Measurements from ENCODE around the gene AACS. TPM values are rescaled to one million over a fixed set of nuclear protein-coding genes. Genes with fewer than 3 reads are reported as not detected.

Gene AACS
- total RNA-seq, 1 donor: 12.0 TPM

DNA sequence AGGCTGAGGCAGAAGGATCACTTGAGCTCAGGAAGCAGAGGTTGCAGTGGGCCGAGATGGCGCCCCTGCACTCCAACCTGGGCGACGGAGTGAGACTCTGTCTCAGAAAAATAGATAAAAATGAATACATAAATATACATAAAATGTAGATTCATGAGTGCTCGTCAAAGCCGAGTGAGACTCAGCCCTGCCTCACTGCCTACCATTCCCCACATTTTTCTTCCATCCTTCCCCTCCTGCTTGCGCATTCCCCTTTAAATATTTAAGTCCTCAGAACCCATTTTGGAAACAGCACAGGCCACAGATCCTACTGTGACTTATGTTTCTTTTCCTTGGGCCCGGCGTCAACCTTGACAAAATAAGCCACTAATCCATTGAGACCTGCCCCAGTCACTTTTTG lies 31.9 kb upstream of the AACS start:
- H3K4me3 ChIP-seq (ENCODE audit: low read depth, low read length): no peak overlapping the region
- TF ChIP-seq, protein P1, sequence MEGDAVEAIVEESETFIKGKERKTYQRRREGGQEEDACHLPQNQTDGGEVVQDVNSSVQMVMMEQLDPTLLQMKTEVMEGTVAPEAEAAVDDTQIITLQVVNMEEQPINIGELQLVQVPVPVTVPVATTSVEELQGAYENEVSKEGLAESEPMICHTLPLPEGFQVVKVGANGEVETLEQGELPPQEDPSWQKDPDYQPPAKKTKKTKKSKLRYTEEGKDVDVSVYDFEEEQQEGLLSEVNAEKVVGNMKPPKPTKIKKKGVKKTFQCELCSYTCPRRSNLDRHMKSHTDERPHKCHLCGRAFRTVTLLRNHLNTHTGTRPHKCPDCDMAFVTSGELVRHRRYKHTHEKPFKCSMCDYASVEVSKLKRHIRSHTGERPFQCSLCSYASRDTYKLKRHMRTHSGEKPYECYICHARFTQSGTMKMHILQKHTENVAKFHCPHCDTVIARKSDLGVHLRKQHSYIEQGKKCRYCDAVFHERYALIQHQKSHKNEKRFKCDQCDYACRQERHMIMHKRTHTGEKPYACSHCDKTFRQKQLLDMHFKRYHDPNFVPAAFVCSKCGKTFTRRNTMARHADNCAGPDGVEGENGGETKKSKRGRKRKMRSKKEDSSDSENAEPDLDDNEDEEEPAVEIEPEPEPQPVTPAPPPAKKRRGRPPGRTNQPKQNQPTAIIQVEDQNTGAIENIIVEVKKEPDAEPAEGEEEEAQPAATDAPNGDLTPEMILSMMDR (IDR thresholded peaks at IDR 0.05; ENCODE audit: insufficient read depth, low read length): no peak
- DNase-seq (ENCODE audit: low read depth): no peak

GRCh38 chr12:125038976-125039625 lies 26.1 kb upstream of the AACS start:
- H3K4me3 ChIP-seq (ENCODE audit: low read depth, low read length): no peak overlapping the region
- TF ChIP-seq, protein P1 (IDR thresholded peaks at IDR 0.05; ENCODE audit: insufficient read depth, low read length): no peak
- no peak for DNase-seq (ENCODE audit: low read depth)

GRCh38 chr12:125049093-125049458 lies 16.2 kb upstream of the AACS start:
- TF ChIP-seq, protein P1 (IDR thresholded peaks at IDR 0.05; ENCODE audit: insufficient read depth, low read length): no peak
- peak overlapping the region; percentile 68 for H3K4me3 ChIP-seq (ENCODE audit: low read depth, low read length)
- no peak for DNase-seq (ENCODE audit: low read depth)

DNA sequence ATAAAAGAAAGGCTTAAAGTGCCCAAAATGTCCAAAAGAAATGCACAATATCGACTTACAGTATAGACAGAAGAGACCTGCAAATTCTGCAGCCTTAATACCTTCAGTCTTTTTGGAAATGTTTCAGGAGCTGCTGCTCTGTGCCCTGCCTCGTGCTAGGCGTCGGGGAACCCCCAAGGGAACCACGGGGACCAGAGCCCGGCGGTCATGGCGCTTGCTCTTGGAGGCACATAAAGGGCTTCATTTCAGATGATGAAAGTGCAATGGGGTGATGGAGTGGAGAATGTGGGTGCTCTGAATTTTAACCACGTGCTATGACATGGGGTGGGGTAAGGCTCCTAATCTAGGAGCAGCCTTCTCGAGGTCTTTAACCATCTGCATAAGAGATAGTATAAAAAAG lies 14.8 kb upstream of the AACS start:
- H3K4me3 ChIP-seq (ENCODE audit: low read depth, low read length): no peak overlapping the region
- TF ChIP-seq, protein P1 (IDR thresholded peaks at IDR 0.05; ENCODE audit: insufficient read depth, low read length): no peak
- DNase-seq (ENCODE audit: low read depth): no peak

DNA sequence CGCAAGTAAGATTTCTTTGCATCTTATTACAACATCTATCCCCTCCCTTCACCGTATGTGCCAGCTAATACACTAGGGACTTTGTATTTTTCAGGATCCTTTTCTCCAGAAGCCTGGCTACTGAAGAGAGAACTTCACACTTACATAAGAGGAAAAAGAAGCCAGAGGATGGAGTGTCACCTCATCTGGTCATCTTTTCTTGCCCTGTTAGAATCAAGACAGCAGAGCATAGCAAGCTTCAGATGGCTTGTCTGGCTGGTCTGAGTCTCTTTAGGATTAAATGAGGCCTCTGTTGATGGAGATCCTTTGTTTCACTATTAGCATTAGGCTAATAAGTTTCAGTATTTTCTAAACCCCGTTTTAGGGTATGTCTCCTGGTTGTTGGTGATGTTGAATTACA lies 14.4 kb upstream of the AACS start:
- DNase-seq (ENCODE audit: low read depth): no peak
- TF ChIP-seq, protein P1 (IDR thresholded peaks at IDR 0.05; ENCODE audit: insufficient read depth, low read length): no peak
- no peak overlapping the region for H3K4me3 ChIP-seq (ENCODE audit: low read depth, low read length)

DNA sequence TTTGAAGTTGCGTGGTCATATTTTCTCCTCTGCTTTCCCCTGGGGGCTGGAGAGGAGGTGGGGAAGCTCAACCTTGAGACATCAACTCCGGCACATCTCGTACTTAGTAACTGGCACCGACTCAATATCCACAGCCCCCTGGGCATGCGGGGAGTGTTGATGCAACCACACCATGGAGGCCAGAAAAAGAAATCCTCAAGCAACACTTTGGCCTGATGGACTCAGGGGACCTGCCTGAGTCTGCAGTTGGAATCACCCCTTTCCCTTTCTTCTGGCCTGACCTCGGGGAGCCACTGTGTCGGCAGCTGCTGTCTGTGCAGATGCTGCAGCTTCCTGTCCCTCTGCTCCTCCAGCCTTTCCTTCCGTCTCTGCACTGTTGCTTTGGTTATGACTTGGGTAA lies 11.4 kb upstream of the AACS start:
- TF ChIP-seq, protein P1 (IDR thresholded peaks at IDR 0.05; ENCODE audit: insufficient read depth, low read length): no peak
- no peak for DNase-seq (ENCODE audit: low read depth)
- H3K4me3 ChIP-seq (ENCODE audit: low read depth, low read length): no peak overlapping the region

DNA sequence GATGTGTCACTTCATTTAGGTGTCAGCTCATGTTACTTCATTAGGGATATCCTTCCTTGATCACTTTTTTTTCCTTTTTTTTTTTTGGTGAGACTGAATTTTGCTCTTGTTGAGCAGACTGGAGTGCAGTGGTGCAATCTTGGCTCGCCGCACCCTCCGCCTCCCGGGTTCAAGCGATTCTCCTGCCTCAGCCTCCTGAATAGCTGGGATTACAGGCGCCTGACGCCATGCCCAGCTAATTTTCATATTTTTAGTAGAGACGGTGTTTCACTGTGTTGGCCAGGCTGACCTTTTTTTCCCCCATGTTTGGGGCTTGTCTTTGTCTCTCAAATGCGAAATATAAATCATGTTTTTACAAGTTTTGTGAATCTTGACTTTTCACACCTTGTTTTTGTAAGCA lies 9.6 kb upstream of the AACS start:
- H3K4me3 ChIP-seq (ENCODE audit: low read depth, low read length): no peak overlapping the region
- TF ChIP-seq, protein P1 (IDR thresholded peaks at IDR 0.05; ENCODE audit: insufficient read depth, low read length): no peak
- DNase-seq (ENCODE audit: low read depth): no peak

Measured in fibroblast of the aortic adventitia (primary cell).